NOMO-1 treated with dmso at 0.1 percent for 144 hours (cell line): Measurements from ENCODE around the gene AP3S1.
A peak's percentile ranks its signal among the peaks of the same experiment; 100 is the strongest.
"Not testable (repeated sequence)": the region's sequence is repeated elsewhere in the genome, so short reads cannot be mapped to it uniquely, and the experiment has no call there.

Experiments
- DNase-seq: peaks from one replicate; lab custom pipeline; 2025; ENCODE audit not compliant: unreplicated experiment; lab: John Stamatoyannopoulos, UW

Gene AP3S1

GRCh38 chr5:115824983-115825382 lies 16.8 kb upstream of the AP3S1 start:
- not testable (repeated sequence) for DNase-seq

GRCh38 chr5:115825948-115826347 lies 15.8 kb upstream of the AP3S1 start:
- DNase-seq, result no peak

GRCh38 chr5:115829913-115830312 lies 11.8 kb upstream of the AP3S1 start:
- no peak for DNase-seq

GRCh38 chr5:115831163-115831768 lies 10.5 kb upstream of the AP3S1 start:
- no peak for DNase-seq

GRCh38 chr5:115835481-115835880 lies 6.3 kb upstream of the AP3S1 start:
- no peak for DNase-seq

- DNase-seq, result peak; percentile 38
Observed at GRCh38 chr5:115838885-115839518, 2.7 kb upstream of the AP3S1 start.

- no peak for DNase-seq
Observed at GRCh38 chr5:115840873-115841272, 862 bp upstream of the AP3S1 start.

- peak; percentile 29 for DNase-seq
Observed at GRCh38 chr5:115842089-115842935, 577 bp downstream of the AP3S1 start.

- DNase-seq, result no peak
Observed at GRCh38 chr5:115842952-115843351, 1.2 kb downstream of the AP3S1 start.

GRCh38 chr5:115843444-115844130 lies 1.9 kb downstream of the AP3S1 start:
- DNase-seq, result no peak

- DNase-seq, result no peak
Observed at GRCh38 chr5:115844321-115844817, 2.6 kb downstream of the AP3S1 start.

- no peak for DNase-seq
Observed at GRCh38 chr5:115847290-115847689, 5.6 kb downstream of the AP3S1 start.

- DNase-seq, result no peak
Observed at GRCh38 chr5:115849258-115849798, 7.6 kb downstream of the AP3S1 start.

- DNase-seq, result no peak
Observed at GRCh38 chr5:115850744-115851416, 9.1 kb downstream of the AP3S1 start.

- DNase-seq, result no peak
Observed at GRCh38 chr5:115854139-115854538, 12.4 kb downstream of the AP3S1 start.

GRCh38 chr5:115855959-115856358 lies 14.2 kb downstream of the AP3S1 start:
- peak; percentile 32 for DNase-seq

- DNase-seq, result no peak
Observed at GRCh38 chr5:115857057-115857479, 15.3 kb downstream of the AP3S1 start.

- no peak for DNase-seq
Observed at GRCh38 chr5:115857626-115858349, 16.1 kb downstream of the AP3S1 start.

- DNase-seq, result no peak
Observed at GRCh38 chr5:115858396-115858795, 16.7 kb downstream of the AP3S1 start.

- no peak for DNase-seq
Observed at GRCh38 chr5:115859378-115859777, 17.6 kb downstream of the AP3S1 start.
